Measurements from ENCODE around the gene CLEC18C.
"Not testable (repeated sequence)": the region's sequence is repeated elsewhere in the genome, so short reads cannot be mapped to it uniquely, and the experiment has no call there.

- not testable (repeated sequence) for TF ChIP-seq EZH2 (IDR thresholded peaks at IDR 0.05); ZFX (IDR thresholded peaks at IDR 0.05); POLR2A (IDR thresholded peaks at IDR 0.05; ENCODE audit: borderline replicate concordance, extremely low read depth, insufficient read depth, insufficient read length)
These were observed 24.0 kb downstream of the CLEC18C start for GRCh38 chr16:70197611-70198010.
